GM12872 (cell line): ENCODE measurements around the gene MTFR1L.

Experiments used
- TF ChIP-seq, protein P1 (sequence below): IDR thresholded peaks from 3 replicates; pipeline ENCODE4 v1.5.1; 2011; ENCODE audit warnings: low read depth, mild to moderate bottlenecking, low read length, moderate library complexity; ENCODE audit not compliant: insufficient read depth

Gene MTFR1L

DNA sequence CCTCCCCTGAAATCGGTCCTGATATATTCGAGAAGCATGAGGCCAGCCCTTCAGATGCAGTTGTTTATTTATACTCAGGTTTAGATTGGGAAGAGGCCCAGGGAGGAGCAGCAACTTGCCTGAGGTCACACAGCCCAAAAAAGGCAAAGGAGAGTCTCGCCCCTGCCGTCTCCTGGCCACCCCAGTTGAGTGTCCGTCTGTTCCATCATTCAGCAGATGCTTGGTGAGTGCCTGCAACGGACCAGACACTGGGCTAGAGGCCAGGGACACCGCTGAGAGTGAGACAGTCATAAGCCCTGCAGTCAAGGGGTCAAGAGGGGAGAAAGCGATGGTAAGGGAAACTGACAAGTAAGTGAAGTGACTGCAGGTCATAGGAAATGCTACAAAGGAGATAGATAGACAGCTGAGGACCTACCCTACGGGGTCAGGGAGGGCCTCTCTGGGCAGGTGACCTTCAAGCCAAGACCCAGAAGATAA, 35.1 kb upstream of the MTFR1L start:
- TF ChIP-seq, protein P1, sequence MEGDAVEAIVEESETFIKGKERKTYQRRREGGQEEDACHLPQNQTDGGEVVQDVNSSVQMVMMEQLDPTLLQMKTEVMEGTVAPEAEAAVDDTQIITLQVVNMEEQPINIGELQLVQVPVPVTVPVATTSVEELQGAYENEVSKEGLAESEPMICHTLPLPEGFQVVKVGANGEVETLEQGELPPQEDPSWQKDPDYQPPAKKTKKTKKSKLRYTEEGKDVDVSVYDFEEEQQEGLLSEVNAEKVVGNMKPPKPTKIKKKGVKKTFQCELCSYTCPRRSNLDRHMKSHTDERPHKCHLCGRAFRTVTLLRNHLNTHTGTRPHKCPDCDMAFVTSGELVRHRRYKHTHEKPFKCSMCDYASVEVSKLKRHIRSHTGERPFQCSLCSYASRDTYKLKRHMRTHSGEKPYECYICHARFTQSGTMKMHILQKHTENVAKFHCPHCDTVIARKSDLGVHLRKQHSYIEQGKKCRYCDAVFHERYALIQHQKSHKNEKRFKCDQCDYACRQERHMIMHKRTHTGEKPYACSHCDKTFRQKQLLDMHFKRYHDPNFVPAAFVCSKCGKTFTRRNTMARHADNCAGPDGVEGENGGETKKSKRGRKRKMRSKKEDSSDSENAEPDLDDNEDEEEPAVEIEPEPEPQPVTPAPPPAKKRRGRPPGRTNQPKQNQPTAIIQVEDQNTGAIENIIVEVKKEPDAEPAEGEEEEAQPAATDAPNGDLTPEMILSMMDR = no peak

DNA sequence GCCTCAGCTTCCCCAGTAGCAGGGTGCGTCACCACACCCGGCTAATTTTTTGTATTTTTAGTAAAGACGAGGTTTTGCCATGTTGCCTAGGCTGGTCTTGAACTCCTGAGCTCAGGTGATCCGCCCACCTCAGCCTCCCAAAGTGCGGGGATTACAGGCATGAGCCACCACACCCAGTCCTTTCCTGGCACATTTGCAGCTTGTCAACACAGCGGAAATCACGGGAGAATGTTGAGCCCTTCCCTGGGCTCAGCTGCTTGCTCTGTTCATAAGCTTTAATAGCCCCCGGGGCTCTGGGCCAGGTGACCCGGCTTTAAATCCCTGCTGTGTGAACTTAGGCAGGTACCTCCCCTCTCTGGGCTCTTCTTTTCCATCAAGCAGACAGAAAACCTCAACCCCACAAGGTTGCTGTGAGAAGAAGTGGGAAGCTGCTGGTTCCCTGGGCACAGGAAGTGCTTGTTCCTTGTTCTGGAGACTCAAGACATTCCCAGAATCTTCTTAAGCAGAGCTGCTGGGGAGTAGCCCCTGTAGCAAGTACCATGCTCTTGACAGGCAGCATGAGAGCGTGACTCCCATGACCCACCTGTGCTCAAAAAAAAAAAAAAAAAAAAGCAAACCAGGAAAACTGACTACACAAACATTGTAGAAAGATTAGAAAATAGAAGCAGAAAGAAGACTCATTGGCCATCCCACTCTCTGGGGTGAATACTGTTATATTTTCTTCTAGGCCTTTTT, 34.3 kb upstream of the MTFR1L start:
- TF ChIP-seq, protein P1 = no peak

DNA sequence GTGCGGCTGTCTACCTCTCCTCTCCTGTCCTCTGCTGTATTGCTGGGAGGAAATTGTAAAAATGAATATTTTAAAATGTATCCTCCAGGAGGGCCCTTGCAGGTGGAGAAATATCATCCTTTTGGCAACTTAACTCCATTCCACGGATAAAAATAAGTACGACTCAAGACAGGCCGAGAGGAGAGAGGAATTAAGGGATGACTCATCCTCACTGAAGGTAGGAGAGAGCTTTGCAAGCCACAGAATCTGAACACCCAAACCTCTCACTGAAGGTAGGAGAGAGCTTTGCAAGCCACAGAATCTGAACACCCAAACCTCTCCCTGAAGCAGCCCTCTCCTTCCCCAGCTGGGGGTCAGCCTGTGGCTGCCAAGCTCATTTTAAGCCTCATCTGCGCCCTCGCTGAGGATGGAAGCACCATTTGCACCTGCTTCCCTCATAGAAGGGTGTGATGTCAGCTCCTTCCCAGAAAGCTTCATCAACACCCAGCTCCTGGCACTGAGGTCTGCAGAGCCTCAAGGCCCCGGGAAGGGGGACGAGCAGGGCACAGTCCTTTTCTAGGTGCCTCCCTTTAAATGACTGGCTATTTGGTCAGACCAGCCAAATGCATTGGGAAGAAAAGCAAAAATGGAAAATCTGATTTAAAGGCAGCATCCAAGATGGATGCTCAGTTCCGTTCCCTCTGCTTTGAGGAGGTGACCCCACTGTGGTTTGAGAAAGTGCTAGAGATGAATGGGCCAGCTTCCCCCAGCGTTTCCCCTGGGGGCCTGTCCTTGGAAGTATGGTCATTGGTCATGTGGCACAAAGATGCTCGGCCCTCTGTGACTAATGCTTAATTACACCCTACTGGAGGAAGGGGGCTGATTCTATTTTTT, 32.6 kb upstream of the MTFR1L start:
- TF ChIP-seq, protein P1 = no peak

DNA sequence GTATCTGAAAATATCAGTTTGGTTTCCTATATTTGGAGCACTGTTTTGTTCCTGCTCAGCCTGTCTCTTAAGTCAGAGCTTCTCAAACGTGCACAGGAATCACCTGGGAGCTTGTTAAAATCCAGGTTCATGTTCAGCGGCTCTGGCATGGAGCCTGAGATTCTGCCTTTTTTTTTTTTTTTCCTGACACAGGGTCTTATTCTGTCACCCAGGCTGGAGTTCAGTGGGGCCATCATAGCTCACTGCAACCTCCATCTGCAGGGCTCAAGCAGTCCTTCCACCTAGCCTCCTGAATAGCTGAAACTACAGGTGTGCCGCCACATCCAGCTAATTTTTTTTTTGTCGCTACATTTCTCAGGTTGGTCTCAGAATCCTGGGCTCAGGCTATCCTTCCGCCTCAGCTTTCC, 32.0 kb upstream of the MTFR1L start:
- TF ChIP-seq, protein P1 = no peak

DNA sequence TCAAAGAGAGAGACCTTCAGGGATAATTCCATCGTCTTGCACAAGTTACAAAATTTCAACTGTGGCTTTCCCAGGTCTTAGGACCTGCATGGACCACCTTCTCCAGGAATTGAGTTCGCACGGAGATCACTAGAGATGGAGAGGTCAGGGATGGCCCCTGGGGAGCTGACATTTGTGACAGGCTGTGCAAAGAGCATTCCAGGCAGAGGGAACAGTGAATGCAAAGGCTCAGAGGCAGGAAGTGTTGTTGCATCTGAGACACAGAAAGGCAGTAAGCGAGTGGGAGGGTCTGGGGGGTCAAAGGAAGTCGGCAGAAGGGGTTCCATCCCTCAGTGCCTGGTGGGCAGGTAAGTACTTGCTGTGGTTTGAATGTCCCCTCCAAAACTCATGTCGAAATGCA, 29.3 kb upstream of the MTFR1L start:
- TF ChIP-seq, protein P1 = no peak

DNA sequence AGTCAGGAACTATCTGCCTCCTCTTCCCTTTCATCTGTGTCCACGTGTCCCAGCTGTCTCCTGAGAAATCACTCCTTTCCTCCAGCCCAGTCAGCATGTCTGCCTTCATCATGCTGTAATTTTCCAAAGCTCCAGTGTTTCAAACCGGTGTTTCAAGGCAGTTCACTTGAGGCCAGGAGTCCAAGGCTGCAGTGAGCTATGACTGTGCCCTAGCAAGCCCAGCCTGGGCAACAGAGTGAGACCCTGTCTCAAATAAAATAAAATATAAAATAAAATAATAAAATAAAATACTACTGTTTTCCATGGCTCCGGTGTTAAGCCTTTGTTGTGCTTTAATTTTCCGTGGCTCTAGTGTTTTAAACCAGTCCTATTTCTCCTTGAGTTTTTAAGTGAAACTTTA, 27.6 kb upstream of the MTFR1L start:
- TF ChIP-seq, protein P1 = no peak

DNA sequence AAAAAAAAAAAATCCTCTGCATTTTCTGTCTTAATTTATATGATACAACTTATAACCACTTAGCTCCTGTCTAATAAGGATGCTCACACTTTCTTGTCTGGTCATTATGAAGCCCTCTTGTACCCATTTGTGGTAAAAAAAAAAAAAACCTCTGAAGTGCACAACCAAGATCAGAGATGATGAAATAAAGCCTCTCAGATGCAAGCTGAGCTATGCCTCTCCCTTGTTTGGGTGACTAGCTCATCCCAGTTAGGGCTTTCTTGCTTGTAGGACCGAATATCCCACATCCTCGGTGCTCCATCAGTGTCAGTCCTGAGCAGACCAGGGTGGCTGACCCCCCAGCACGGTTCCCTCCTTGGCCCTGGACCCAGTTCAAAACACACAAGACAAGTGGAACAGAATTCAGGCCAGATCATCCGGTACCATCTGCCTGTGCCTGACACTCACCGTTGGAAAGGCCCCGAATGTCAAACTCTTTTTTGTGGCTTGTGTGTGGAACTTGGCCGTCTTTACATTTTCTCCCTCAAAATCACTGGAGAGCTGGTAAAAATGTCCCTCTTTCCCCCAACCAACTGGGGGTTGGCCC, 26.1 kb upstream of the MTFR1L start:
- TF ChIP-seq, protein P1 = no peak
